Osteoblast (primary cell): ENCODE measurements around the gene FGF1. TPM values are rescaled to one million over a fixed set of nuclear protein-coding genes. Genes with fewer than 3 reads are reported as not detected.

Experiments
- DNase-seq: peaks from one replicate; pipeline ENCODE4 v3.0.0; 2011; ENCODE audit warnings: low spot score, mixed read lengths; ENCODE audit not compliant: insufficient read length; ENCODE audit errors: missing footprints
- H2AFZ ChIP-seq: 2 replicates; pipeline ENCODE4 v1.6.0; 2011; ENCODE audit warnings: mild to moderate bottlenecking, low read length
- H3K27ac ChIP-seq: 2 replicates; pipeline ENCODE4 v1.5.1; 2011; ENCODE audit warnings: mild to moderate bottlenecking, low read depth, low read length, moderate library complexity
- H3K27me3 ChIP-seq: 2 replicates; pipeline ENCODE4 v1.6.0; 2012; ENCODE audit warnings: mild to moderate bottlenecking, control low read depth, inconsistent platforms, low read length, moderate library complexity; ENCODE audit not compliant: insufficient read depth
- H3K36me3 ChIP-seq: 2 replicates; pipeline ENCODE4 v1.5.1; 2011; ENCODE audit warnings: mild to moderate bottlenecking, low read length, control low read depth, moderate library complexity; ENCODE audit not compliant: insufficient read depth
- H3K4me1 ChIP-seq: 2 replicates; pipeline ENCODE4 v1.5.1; 2011; ENCODE audit warnings: mild to moderate bottlenecking, low read length, control low read depth, moderate library complexity; ENCODE audit not compliant: insufficient read depth
- H3K4me2 ChIP-seq: 2 replicates; pipeline ENCODE4 v1.6.0; 2011; ENCODE audit warnings: mild to moderate bottlenecking, low read length; ENCODE audit not compliant: insufficient read depth
- H3K4me3 ChIP-seq: fragments of 200-600 bp; sonication (generic); 3 replicates; pipeline ENCODE4 v1.5.1; 2012; ENCODE audit warnings: mild to moderate bottlenecking, low read length, inconsistent platforms; ENCODE audit not compliant: insufficient read depth
- H3K79me2 ChIP-seq: 2 replicates; pipeline ENCODE4 v1.6.0; 2012; ENCODE audit warnings: mild to moderate bottlenecking, low read length, control low read depth, inconsistent platforms; ENCODE audit not compliant: insufficient read depth
- H3K9me3 ChIP-seq: 2 replicates; pipeline ENCODE4 v1.5.1; 2011; ENCODE audit warnings: low read depth, low read length, control low read depth
- H4K20me1 ChIP-seq: 2 replicates; pipeline ENCODE4 v1.6.0; 2012; ENCODE audit warnings: mild to moderate bottlenecking, low read length, control low read depth; ENCODE audit not compliant: insufficient read depth
- total RNA-seq: library from RNA; depleted of rRNA; stranded (reverse); fragments of >200 nt; gene quantifications from 2 replicates; pipeline ENCODE4 v1.2.3, GENCODE V29; 2012
- TF ChIP-seq, protein P1 (sequence below): IDR thresholded peaks from 2 replicates; pipeline ENCODE4 v1.5.1; 2011; ENCODE audit warnings: mild to moderate bottlenecking, low read depth, low read length, moderate library complexity; ENCODE audit errors: extremely low read depth

The FGF1 gene
- total RNA-seq, 1 donor: 4.3 TPM

- H4K20me1 ChIP-seq: no peaks in the 10 kb centered on the region
- H3K27me3 ChIP-seq: no peaks in the 10 kb centered on the region
- TF ChIP-seq, protein P1, sequence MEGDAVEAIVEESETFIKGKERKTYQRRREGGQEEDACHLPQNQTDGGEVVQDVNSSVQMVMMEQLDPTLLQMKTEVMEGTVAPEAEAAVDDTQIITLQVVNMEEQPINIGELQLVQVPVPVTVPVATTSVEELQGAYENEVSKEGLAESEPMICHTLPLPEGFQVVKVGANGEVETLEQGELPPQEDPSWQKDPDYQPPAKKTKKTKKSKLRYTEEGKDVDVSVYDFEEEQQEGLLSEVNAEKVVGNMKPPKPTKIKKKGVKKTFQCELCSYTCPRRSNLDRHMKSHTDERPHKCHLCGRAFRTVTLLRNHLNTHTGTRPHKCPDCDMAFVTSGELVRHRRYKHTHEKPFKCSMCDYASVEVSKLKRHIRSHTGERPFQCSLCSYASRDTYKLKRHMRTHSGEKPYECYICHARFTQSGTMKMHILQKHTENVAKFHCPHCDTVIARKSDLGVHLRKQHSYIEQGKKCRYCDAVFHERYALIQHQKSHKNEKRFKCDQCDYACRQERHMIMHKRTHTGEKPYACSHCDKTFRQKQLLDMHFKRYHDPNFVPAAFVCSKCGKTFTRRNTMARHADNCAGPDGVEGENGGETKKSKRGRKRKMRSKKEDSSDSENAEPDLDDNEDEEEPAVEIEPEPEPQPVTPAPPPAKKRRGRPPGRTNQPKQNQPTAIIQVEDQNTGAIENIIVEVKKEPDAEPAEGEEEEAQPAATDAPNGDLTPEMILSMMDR: no peak
- DNase-seq: no peak
- no peaks in the 10 kb centered on the region for H3K36me3 ChIP-seq
- H2AFZ ChIP-seq: no peak overlapping the region
- no peaks in the 10 kb centered on the region for H3K79me2 ChIP-seq
- H3K4me3 ChIP-seq: no peak overlapping the region
- H3K9me3 ChIP-seq: no peaks in the 10 kb centered on the region
- H3K4me1 ChIP-seq: peaks cover 8% of the 10 kb centered on the region
- no peak overlapping the region for H3K27ac ChIP-seq
- H3K4me2 ChIP-seq: no peak overlapping the region
These were observed 6.5 kb upstream of the FGF1 start for GRCh38 chr5:142692321-142692894.

GRCh38 chr5:142690667-142691066 lies 4.8 kb upstream of the FGF1 start:
- H3K79me2 ChIP-seq: no peaks in the 10 kb centered on the region
- no peak for DNase-seq
- no peak overlapping the region for H2AFZ ChIP-seq
- no peaks in the 10 kb centered on the region for H4K20me1 ChIP-seq
- H3K9me3 ChIP-seq: no peaks in the 10 kb centered on the region
- H3K4me2 ChIP-seq: no peak overlapping the region
- no peaks in the 10 kb centered on the region for H3K36me3 ChIP-seq
- no peak overlapping the region for H3K27ac ChIP-seq
- TF ChIP-seq, protein P1: no peak
- peaks cover 10% of the 10 kb centered on the region for H3K4me1 ChIP-seq
- no peak overlapping the region for H3K4me3 ChIP-seq
- H3K27me3 ChIP-seq: no peaks in the 10 kb centered on the region

DNA sequence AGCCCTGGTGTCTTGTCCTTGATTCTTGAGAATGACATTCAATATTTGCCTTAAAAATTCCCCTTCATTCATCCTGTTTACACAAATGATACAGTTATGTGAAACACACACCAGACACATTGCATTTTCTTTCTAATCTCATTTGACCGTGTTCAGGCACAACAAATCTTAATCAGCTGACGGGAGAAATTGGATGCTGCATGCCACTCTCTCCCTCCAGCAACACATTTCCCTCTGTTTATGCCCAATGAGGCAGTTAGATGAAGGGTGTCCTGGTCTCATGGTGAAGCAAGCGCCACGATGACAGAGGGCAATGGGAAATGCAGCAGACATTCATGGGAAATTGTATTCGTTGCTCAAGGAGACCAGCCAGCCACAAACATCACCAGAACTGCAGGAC lies 3.2 kb upstream of the FGF1 start:
- H3K9me3 ChIP-seq: no peaks in the 10 kb centered on the region
- H2AFZ ChIP-seq: no peak overlapping the region
- no peak overlapping the region for H3K4me3 ChIP-seq
- H4K20me1 ChIP-seq: no peaks in the 10 kb centered on the region
- H3K27ac ChIP-seq: no peak overlapping the region
- H3K79me2 ChIP-seq: no peaks in the 10 kb centered on the region
- no peak overlapping the region for H3K4me2 ChIP-seq
- H3K36me3 ChIP-seq: no peaks in the 10 kb centered on the region
- no peaks in the 10 kb centered on the region for H3K27me3 ChIP-seq
- DNase-seq: no peak
- peaks cover 26% of the 10 kb centered on the region for H3K4me1 ChIP-seq
- TF ChIP-seq, protein P1: no peak

- Histone ChIP-seq H3K27me3 (no peaks in the 10 kb centered on the region), H3K27ac (no peak overlapping the region), H3K9me3 (no peaks in the 10 kb centered on the region), H3K4me3 (no peak overlapping the region), H3K36me3 (no peaks in the 10 kb centered on the region), H3K4me1 (peaks cover 28% of the 10 kb centered on the region), H3K79me2 (no peaks in the 10 kb centered on the region), H2AFZ (no peak overlapping the region), H4K20me1 (no peaks in the 10 kb centered on the region), H3K4me2 (no peak overlapping the region)
- TF ChIP-seq, protein P1: no peak
- no peak for DNase-seq
These were observed 2.5 kb upstream of the FGF1 start for GRCh38 chr5:142688281-142688989.
